CD14-positive monocyte (primary cell): ENCODE measurements around the gene CCL27. TPM values are rescaled to one million over a fixed set of nuclear protein-coding genes. Genes with fewer than 3 reads are reported as not detected.

ENCODE experiments used
- DNase-seq, 3 donors: peaks; one replicate each; pipeline ENCODE4 v3.0.0-alpha.2; 2011 to 2022
- H2AFZ ChIP-seq: 2 replicates; pipeline ENCODE4 v1.6.0; 2012; ENCODE audit warnings: mild to moderate bottlenecking, low read depth, low read length, inconsistent platforms; ENCODE audit not compliant: insufficient read depth, poor library complexity, severe bottlenecking
- H3K27ac ChIP-seq, 2 donors: 1 replicate in 1 of 2; 2 replicates in 1 of 2; pipeline ENCODE4 v1.5.1; 2012 to 2013; ENCODE audit warnings: low read length in 2 of 2, control low read depth in 1 of 2, inconsistent platforms in 1 of 2, low read depth in 1 of 2, mild to moderate bottlenecking in 1 of 2
- H3K27me3 ChIP-seq, 2 donors: one replicate each; pipeline versions ENCODE4 v1.6.0 to v1.6.1; 2011 to 2013; ENCODE audit warnings: low read length in 2 of 2; ENCODE audit not compliant: control insufficient read depth in 2 of 2, insufficient read depth in 2 of 2
- H3K36me3 ChIP-seq, 2 donors: replicated peaks in 1 of 2; 1 replicate in 1 of 2; 2 replicates in 1 of 2; pipeline versions ENCODE4 v1.5.1 to v1.6.1; 2012 to 2013; ENCODE audit warnings: low read length in 2 of 2, control low read depth in 1 of 2, inconsistent platforms in 1 of 2, mild to moderate bottlenecking in 1 of 2; ENCODE audit not compliant: insufficient read depth in 2 of 2, control insufficient read depth in 1 of 2
- H3K4me1 ChIP-seq, 2 donors: 1 replicate in 1 of 2; 2 replicates in 1 of 2; pipeline versions ENCODE4 v1.5.1 to v1.6.1; 2012 to 2013; ENCODE audit warnings: low read length in 2 of 2, control low read depth in 1 of 2, inconsistent platforms in 1 of 2, mild to moderate bottlenecking in 1 of 2, moderate library complexity in 1 of 2; ENCODE audit not compliant: insufficient read depth in 2 of 2, control insufficient read depth in 1 of 2
- H3K4me2 ChIP-seq: replicated peaks from 2 replicates; pipeline ENCODE3; 2012; ENCODE audit warnings: low read length, moderate library complexity, mild to moderate bottlenecking; ENCODE audit not compliant: poor library complexity, severe bottlenecking; ENCODE audit errors: extremely low read depth
- H3K4me3 ChIP-seq, 3 experiments: fragments of 200-600 bp in 1 of 3; sonication (generic) in 1 of 3; replicated peaks in 1 of 3; 1 replicate in 2 of 3; 2 replicates in 1 of 3; pipeline ENCODE4 v1.5.1; 2011 to 2013; ENCODE audit warnings: low read length in 3 of 3, mild to moderate bottlenecking in 3 of 3, control low read depth in 2 of 3, low read depth in 2 of 3, inconsistent platforms in 1 of 3, moderate library complexity in 1 of 3
- H3K79me2 ChIP-seq: 2 replicates; pipeline ENCODE4 v1.6.0; 2012; ENCODE audit warnings: mild to moderate bottlenecking, control low read depth, inconsistent platforms, low read length, moderate library complexity; ENCODE audit not compliant: insufficient read depth
- H3K9ac ChIP-seq: 2 replicates; pipeline ENCODE4 v1.6.0; 2017; ENCODE audit warnings: low read length, mild to moderate bottlenecking; ENCODE audit not compliant: insufficient read depth, poor library complexity, severe bottlenecking
- H3K9me3 ChIP-seq, 2 donors: replicated peaks in 1 of 2; 1 replicate in 1 of 2; 2 replicates in 1 of 2; pipeline versions ENCODE4 v1.5.1 to v1.6.1; 2012 to 2013; ENCODE audit warnings: low read length in 2 of 2, control low read depth in 1 of 2; ENCODE audit not compliant: control insufficient read depth in 1 of 2, insufficient read depth in 1 of 2
- H4K20me1 ChIP-seq: 2 replicates; pipeline ENCODE4 v1.6.0; 2012; ENCODE audit warnings: mild to moderate bottlenecking, low read length, control low read depth, moderate library complexity; ENCODE audit not compliant: insufficient read depth
- H3K27ac Mint-ChIP-seq, 7 donors: one replicate each; pipeline ENCODE4 v1.8.0; 2020; ENCODE audit warnings: mild to moderate bottlenecking in 7 of 7, mixed read lengths in 7 of 7, moderate library complexity in 6 of 7, inconsistent platforms in 2 of 7
- H3K27me3 Mint-ChIP-seq, 3 donors: one replicate each; pipeline ENCODE4 v1.8.0; 2021 to 2022; ENCODE audit warnings: low read depth in 3 of 3, mild to moderate bottlenecking in 3 of 3, mixed read lengths in 3 of 3, moderate library complexity in 3 of 3, inconsistent platforms in 1 of 3
- H3K36me3 Mint-ChIP-seq, 2 donors: one replicate each; pipeline ENCODE4 v1.8.0; 2020; ENCODE audit warnings: mixed read lengths in 2 of 2, inconsistent platforms in 1 of 2, mild to moderate bottlenecking in 1 of 2
- H3K4me1 Mint-ChIP-seq: one replicate; pipeline ENCODE4 v1.8.0; 2020; ENCODE audit warnings: mild to moderate bottlenecking, mixed read lengths
- H3K4me3 Mint-ChIP-seq, 2 donors: one replicate each; pipeline ENCODE4 v1.8.0; 2020; ENCODE audit warnings: mild to moderate bottlenecking in 2 of 2, mixed read lengths in 2 of 2, moderate library complexity in 1 of 2
- H3K9me3 Mint-ChIP-seq, 7 donors: one replicate each; pipeline ENCODE4 v1.8.0; 2020 to 2022; ENCODE audit warnings: mixed read lengths in 7 of 7, mild to moderate bottlenecking in 6 of 7, moderate library complexity in 6 of 7, inconsistent platforms in 2 of 7
- CTCF ChIP-seq: fragments of 200-600 bp; IDR thresholded peaks from one replicate; pipeline ENCODE4 v1.8.0; 2022; ENCODE audit warnings: antibody characterized with exemption, mild to moderate bottlenecking
- WGBS: methylation state at CpG from one replicate; pipeline ENCODE4 v1.1.5; 2013; ENCODE audit warnings: missing lambda C conversion rate; ENCODE audit not compliant: insufficient coverage; 5-methylcytosine and 5-hydroxymethylcytosine counted together
- intact Hi-C, 2 donors: fragments of 100-400 bp; cut with micrococcal nuclease; formaldehyde crosslinking; loops; one replicate each; pipeline versions ENCODE4 v1.15.0 to v1.15.1; 2023
- polyA plus RNA-seq, 3 donors: library from polyadenylated mRNA; depleted of rRNA in 1 of 3; unstranded in 2 of 3; stranded (reverse) in 1 of 3; fragments of 300-500 nt in 2 of 3; fragments of >200 nt in 1 of 3; fragmentation: Illumina TruSeq in 2 of 3; gene quantifications; 1 replicate in 2 of 3; 2 replicates in 1 of 3; pipeline ENCODE4 v1.2.3, GENCODE V29; 2012 to 2021

Gene CCL27
- polyA plus RNA-seq, 3 donors: not detected

GRCh38 chr9:34689512-34689911 lies 27.1 kb upstream of the CCL27 start:
- Histone ChIP-seq H3K9me3 (no peaks in the 10 kb centered on the region), H3K9ac (no peak overlapping the region), H3K4me3 (no peak overlapping the region), H2AFZ (no peak overlapping the region), H3K27ac (no peak overlapping the region), H3K36me3 (no peaks in the 10 kb centered on the region), H3K79me2 (no peaks in the 10 kb centered on the region), H4K20me1 (no peaks in the 10 kb centered on the region), H3K27me3 (no peaks in the 10 kb centered on the region), H3K4me1 (peaks cover 29 to 32% of the 10 kb centered on the region in 2 donors), H3K4me2 (no peak overlapping the region)
- no peak for TF ChIP-seq CTCF
- Mint-ChIP-seq H3K9me3 (peaks cover 0 to 1% (median 0%) of the 10 kb centered on the region in 7 donors), H3K4me3 (no peak overlapping the region), H3K27me3 (peaks cover 0 to 5% (median 3%) of the 10 kb centered on the region in 3 donors), H3K27ac (peak overlapping the region in 1 of 7 donors; percentile 22), H3K36me3 (no peaks in the 10 kb centered on the region), H3K4me1 (peaks cover 34% of the 10 kb centered on the region)
- intact Hi-C loops: no loop called here
- no peak for DNase-seq
- WGBS: 95% methylated on average over 7 of the region's 8 CpGs

- Mint-ChIP-seq H3K27me3 (peaks cover 0 to 5% (median 3%) of the 10 kb centered on the region in 3 donors), H3K36me3 (no peaks in the 10 kb centered on the region), H3K27ac (no peak overlapping the region), H3K4me1 (peaks cover 34% of the 10 kb centered on the region), H3K4me3 (no peak overlapping the region), H3K9me3 (peaks cover 0 to 1% (median 0%) of the 10 kb centered on the region in 7 donors)
- intact Hi-C loops: no loop called here
- Histone ChIP-seq H3K36me3 (no peaks in the 10 kb centered on the region), H3K4me1 (peaks cover 29 to 32% of the 10 kb centered on the region in 2 donors), H3K27me3 (no peaks in the 10 kb centered on the region), H3K27ac (no peak overlapping the region), H2AFZ (no peak overlapping the region), H3K9me3 (no peaks in the 10 kb centered on the region), H3K4me3 (no peak overlapping the region), H3K4me2 (no peak overlapping the region), H4K20me1 (no peaks in the 10 kb centered on the region), H3K9ac (no peak overlapping the region), H3K79me2 (no peaks in the 10 kb centered on the region)
- no peak for DNase-seq
- TF ChIP-seq CTCF: no peak
- WGBS: no CpG with 5 or more reads among the region's 4 CpGs
Observed at GRCh38 chr9:34689116-34689470, 26.6 kb upstream of the CCL27 start.
